Measurements from ENCODE around the gene ST6GALNAC5. TPM values are rescaled to one million over a fixed set of nuclear protein-coding genes. Genes with fewer than 3 reads are reported as not detected.

ST6GALNAC5 gene
- total RNA-seq, 1 donor from 2014 or later: 23.1 TPM

DNA sequence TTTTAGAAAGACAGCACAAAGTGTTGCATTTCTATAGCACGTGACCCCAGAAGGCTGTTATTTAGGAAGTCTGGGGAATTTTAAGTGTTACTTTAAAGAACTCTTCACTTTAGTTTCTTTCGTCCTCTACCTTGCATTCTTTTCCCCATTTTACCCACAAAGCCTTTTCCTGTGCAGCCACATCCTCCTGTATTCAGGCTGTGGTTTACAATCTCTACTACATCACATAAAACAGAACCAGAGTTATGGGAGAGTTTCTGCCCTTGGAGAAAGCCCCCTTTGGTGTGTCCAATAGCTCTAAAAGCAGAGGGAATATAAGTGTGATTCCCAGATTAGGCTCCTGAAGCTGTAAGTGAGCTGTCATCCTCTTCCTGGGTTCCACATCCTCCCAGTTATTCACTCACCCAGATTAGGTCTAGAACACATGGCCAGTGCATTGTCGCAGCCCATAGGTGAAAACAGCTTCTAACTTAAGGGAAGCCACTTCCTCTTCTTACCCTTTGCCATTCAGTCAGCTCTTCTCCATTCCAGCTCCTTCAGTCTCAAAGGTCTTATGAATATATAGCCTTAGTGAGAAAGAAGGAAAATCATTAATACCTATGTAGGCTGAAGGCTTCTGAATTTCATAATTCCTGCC, 180.8 kb downstream of the ST6GALNAC5 start:
- Histone ChIP-seq H3K4me3 (no peak overlapping the region), H3K36me3 (no peaks in the 10 kb centered on the region), H3K4me1 (no peaks in the 10 kb centered on the region), H3K27ac (no peak overlapping the region), H3K9me3 (no peaks in the 10 kb centered on the region), H3K27me3 (no peaks in the 10 kb centered on the region)
- DNase-seq (no peak), ATAC-seq (no peak)
- TF ChIP-seq, protein P1, sequence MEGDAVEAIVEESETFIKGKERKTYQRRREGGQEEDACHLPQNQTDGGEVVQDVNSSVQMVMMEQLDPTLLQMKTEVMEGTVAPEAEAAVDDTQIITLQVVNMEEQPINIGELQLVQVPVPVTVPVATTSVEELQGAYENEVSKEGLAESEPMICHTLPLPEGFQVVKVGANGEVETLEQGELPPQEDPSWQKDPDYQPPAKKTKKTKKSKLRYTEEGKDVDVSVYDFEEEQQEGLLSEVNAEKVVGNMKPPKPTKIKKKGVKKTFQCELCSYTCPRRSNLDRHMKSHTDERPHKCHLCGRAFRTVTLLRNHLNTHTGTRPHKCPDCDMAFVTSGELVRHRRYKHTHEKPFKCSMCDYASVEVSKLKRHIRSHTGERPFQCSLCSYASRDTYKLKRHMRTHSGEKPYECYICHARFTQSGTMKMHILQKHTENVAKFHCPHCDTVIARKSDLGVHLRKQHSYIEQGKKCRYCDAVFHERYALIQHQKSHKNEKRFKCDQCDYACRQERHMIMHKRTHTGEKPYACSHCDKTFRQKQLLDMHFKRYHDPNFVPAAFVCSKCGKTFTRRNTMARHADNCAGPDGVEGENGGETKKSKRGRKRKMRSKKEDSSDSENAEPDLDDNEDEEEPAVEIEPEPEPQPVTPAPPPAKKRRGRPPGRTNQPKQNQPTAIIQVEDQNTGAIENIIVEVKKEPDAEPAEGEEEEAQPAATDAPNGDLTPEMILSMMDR (IDR thresholded peaks at IDR 0.05): no peak
- intact Hi-C loops (cut with DNase I): no loop called here

DNA sequence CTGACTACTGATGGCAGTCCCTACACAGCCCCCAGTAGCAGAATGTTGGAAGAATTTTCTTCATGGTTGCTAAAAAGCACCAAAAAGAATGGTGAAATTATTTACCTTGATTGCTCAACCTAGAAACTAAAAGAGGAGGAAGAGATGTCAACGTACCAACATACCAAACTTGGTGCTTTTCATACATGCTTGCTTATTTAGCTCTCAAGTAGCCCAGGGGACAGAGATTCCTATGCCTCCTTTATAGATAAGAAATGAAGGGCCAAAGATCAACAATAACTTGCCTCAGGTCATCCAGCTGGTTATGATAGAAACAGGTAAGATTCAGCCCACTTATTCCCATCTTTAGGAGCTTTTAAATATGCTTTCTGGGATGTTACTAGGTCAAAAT, 181.3 kb downstream of the ST6GALNAC5 start:
- no peaks in the 10 kb centered on the region for H3K9me3 ChIP-seq
- no peaks in the 10 kb centered on the region for H3K4me1 ChIP-seq
- TF ChIP-seq, protein P1 (IDR thresholded peaks at IDR 0.05): no peak
- no peaks in the 10 kb centered on the region for H3K36me3 ChIP-seq
- DNase-seq (no peak), ATAC-seq (peak; percentile 44)
- no peak overlapping the region for H3K27ac ChIP-seq
- no peaks in the 10 kb centered on the region for H3K27me3 ChIP-seq
- intact Hi-C loops (cut with DNase I): no loop called here
- H3K4me3 ChIP-seq: no peak overlapping the region

DNA sequence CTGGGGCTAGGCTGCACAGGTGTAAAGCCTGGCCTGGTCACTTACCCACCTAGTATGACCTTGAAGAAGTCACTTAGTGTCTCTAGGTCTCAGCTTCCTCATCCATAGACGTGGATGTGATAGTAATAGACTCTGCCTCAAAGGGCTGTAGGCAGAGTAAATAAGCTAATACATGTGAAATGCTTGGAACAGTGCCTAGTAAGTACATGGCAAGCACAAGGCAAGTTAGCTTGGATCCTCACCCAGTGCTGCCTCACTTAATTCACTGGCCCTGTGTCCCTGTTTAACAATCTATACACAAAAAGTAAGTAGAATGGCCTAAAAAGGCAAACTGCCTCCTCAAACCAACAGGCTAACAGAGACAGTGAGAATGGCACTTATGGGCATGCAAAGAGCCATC, 184.1 kb downstream of the ST6GALNAC5 start:
- Histone ChIP-seq H3K4me3 (no peak overlapping the region), H3K27ac (no peak overlapping the region), H3K36me3 (no peaks in the 10 kb centered on the region), H3K27me3 (no peaks in the 10 kb centered on the region), H3K9me3 (no peaks in the 10 kb centered on the region), H3K4me1 (no peaks in the 10 kb centered on the region)
- TF ChIP-seq, protein P1 (IDR thresholded peaks at IDR 0.05): no peak
- ATAC-seq: no peak
- intact Hi-C loops (cut with DNase I): no loop called here
- DNase-seq: no peak

DNA sequence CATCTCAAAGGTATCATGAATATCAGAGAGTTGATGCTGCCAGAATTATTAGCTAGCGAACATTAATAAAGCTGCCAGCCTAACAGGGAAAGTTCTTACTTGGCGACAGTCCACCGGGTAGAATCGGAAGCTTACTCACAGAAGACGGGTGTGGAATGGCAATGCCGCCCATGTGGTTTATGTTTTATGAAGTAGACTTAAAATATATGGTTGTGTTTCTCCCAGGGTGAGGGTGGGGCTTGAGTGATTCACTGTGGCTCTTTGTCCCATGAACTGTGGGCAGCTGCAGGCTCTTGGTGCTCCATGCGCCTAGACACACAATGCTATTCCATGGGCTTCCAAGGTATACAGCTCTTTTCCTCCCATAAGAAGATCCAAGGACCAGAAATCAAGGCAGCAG, 189.2 kb downstream of the ST6GALNAC5 start:
- H3K4me1 ChIP-seq: no peaks in the 10 kb centered on the region
- TF ChIP-seq, protein P1 (IDR thresholded peaks at IDR 0.05): no peak
- no peak for DNase-seq
- H3K27ac ChIP-seq: no peak overlapping the region
- no peak overlapping the region for H3K4me3 ChIP-seq
- intact Hi-C loops (cut with DNase I): no loop called here
- H3K36me3 ChIP-seq: no peaks in the 10 kb centered on the region
- no peak for ATAC-seq
- H3K9me3 ChIP-seq: no peaks in the 10 kb centered on the region
- no peaks in the 10 kb centered on the region for H3K27me3 ChIP-seq

DNA sequence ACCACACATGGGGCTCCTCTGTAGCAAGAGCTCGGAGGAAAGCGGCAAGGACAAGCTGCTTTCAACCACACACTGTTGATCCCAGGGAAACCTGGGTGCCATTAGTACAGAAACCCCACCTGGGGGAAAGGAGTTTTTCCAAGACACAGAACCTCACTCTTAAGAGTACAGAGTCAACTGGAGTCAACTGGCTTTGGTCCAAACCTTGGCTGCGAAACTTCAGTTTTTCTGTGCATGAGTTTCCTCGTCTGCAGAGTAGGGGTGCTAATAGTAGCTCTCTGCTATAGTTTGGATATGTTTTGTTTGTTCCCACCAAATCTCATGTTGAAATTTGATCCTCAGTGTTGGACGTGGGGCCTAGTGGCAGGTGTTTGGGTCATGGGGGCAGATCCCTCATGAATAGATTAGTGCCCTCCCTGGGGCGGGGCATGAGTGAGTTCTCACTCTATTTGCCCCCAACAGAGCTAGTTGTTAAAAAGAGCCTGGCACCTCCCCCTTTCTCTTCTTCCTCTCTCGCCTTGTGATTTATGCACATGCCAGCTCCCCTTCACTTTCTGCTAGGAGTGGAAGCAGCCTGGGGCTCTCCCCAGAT, 190.8 kb downstream of the ST6GALNAC5 start:
- no peak overlapping the region for H3K4me3 ChIP-seq
- H3K36me3 ChIP-seq: no peaks in the 10 kb centered on the region
- intact Hi-C loops (cut with DNase I): no loop called here
- no peak overlapping the region for H3K27ac ChIP-seq
- DNase-seq (no peak), ATAC-seq (no peak)
- no peaks in the 10 kb centered on the region for H3K27me3 ChIP-seq
- no peaks in the 10 kb centered on the region for H3K4me1 ChIP-seq
- no peaks in the 10 kb centered on the region for H3K9me3 ChIP-seq
- TF ChIP-seq, protein P1 (IDR thresholded peaks at IDR 0.05): no peak
